WERI-Rb-1 (cell line): ENCODE data around the gene BICC1.

Experiments
- DNase-seq: peaks from one replicate; pipeline ENCODE4 v3.0.0-alpha.2; 2020
- H3K27ac ChIP-seq: fragments of 250-450 bp; sonication (Bioruptor Pico); 2 replicates; pipeline ENCODE4 v1.5.1; 2020; ENCODE audit warnings: mild to moderate bottlenecking, moderate library complexity
- H3K27me3 ChIP-seq: fragments of 250-450 bp; sonication (Bioruptor Pico); 2 replicates; pipeline ENCODE4 v1.5.1; 2021; ENCODE audit warnings: mild to moderate bottlenecking, low read depth, moderate library complexity; ENCODE audit not compliant: insufficient read depth, severe bottlenecking
- H3K36me3 ChIP-seq: fragments of 250-450 bp; sonication (Bioruptor Pico); 2 replicates; pipeline ENCODE4 v1.5.1; 2020; ENCODE audit warnings: mild to moderate bottlenecking, moderate library complexity
- H3K4me3 ChIP-seq: 2 replicates; pipeline ENCODE4 v1.5.1; 2011; ENCODE audit warnings: low read depth, mild to moderate bottlenecking, control low read depth, low read length
- H3K9me3 ChIP-seq: fragments of 250-450 bp; sonication (Bioruptor Pico); 2 replicates; pipeline ENCODE4 v1.5.1; 2021; ENCODE audit warnings: mild to moderate bottlenecking, moderate library complexity; ENCODE audit not compliant: severe bottlenecking
- CTCF ChIP-seq: IDR thresholded peaks from 2 replicates; pipeline ENCODE4 v1.5.1; 2011; ENCODE audit warnings: low read depth, mild to moderate bottlenecking, control low read depth, inconsistent platforms, low read length

Gene BICC1

DNA sequence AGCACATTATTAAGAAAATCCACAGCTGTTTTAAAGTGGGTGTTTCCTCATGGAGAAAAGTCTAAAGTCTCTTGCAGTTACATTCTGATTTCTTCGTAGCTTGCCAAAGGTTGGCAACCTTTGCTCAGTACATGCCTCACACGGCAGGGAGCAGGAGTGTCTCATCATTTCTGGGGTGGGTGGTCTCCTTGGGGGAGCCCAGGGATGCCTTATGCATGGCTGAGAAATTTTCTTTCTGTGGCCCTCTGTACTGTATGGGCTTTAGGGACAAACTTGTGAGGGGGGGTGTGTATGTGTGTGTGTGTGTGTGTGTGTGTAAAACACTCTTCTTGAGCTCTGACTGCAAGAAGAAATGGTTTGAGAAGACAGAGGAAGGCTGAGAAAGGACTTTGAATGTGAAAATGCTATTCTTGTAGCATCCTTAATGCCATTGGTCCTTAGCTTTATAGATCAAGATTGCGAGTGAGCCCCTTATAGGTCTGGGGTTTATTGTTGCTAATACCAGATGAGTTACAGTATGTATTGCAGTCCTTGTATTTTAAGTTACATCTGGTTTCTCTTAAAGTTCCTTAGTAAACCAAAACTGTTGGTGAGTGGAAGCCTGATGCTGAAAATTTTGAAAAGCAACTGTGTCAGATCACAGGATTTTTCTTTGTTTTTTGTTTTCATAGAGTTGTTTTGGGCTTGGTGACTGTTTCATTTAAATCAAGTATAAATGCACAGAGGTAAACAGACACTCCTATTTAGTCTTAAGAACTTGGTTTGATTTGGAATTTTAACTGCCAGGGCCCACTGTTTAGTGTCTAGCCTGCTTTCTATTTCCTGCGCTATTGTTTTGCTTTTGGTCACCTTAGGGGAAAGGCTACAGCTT lies 242.0 kb downstream of the BICC1 start:
- no peak overlapping the region for H3K27ac ChIP-seq
- H3K4me3 ChIP-seq: no peak overlapping the region
- TF ChIP-seq CTCF: no peak
- H3K27me3 ChIP-seq: no peaks in the 10 kb centered on the region
- no peaks in the 10 kb centered on the region for H3K36me3 ChIP-seq
- H3K9me3 ChIP-seq: no peaks in the 10 kb centered on the region
- no peak for DNase-seq

DNA sequence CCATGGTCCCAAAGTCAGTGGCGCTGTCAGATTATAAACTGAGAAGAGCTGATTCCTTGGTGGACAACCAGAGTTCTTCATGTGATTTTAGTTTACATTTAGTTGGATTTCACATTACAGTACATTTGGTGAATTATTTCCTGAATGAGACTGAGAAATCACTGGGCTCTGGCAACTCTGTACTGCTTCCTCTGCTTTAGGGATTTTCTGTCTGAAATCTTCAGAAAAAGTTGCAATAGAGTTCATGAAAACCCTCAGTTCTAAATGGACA lies 242.6 kb downstream of the BICC1 start:
- Histone ChIP-seq H3K27me3 (no peaks in the 10 kb centered on the region), H3K9me3 (no peaks in the 10 kb centered on the region), H3K4me3 (no peak overlapping the region), H3K36me3 (no peaks in the 10 kb centered on the region), H3K27ac (no peak overlapping the region)
- no peak for DNase-seq
- TF ChIP-seq CTCF: no peak

GRCh38 chr10:58755677-58756076 lies 243.0 kb downstream of the BICC1 start:
- Histone ChIP-seq H3K27me3 (no peaks in the 10 kb centered on the region), H3K36me3 (no peaks in the 10 kb centered on the region), H3K9me3 (no peaks in the 10 kb centered on the region), H3K4me3 (no peak overlapping the region), H3K27ac (no peak overlapping the region)
- TF ChIP-seq CTCF: no peak
- no peak for DNase-seq

DNA sequence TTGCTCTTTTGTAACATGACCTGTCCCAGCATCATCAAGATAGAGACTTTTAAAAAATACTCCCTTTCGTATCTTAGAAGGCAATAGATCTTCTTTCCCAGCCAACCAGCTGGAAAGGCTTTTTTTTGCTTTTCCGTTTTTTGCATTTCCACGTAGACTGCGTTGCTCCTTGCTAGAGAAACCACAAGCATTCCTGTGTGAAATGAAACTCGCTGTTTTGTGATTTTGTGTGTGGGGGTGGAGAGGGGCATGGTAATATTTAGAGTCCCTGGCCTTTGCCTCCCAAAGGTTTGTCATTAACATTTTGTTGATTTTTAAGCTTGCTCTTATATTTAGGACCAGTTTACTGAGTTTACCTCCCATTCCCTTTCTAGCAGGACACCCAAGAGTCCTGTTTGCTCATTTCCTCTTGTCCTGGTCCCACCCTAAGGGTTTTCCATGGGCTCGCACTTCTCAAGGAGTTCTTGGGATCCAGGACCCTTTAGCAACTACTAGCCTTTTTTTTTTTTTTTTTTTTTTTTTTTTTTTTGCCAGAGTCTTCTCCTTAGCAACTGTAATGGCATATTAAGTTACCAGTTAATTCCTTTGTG lies 243.6 kb downstream of the BICC1 start:
- Histone ChIP-seq H3K27me3 (no peaks in the 10 kb centered on the region), H3K36me3 (no peaks in the 10 kb centered on the region), H3K9me3 (no peaks in the 10 kb centered on the region), H3K4me3 (no peak overlapping the region), H3K27ac (no peak overlapping the region)
- no peak for DNase-seq
- no peak for TF ChIP-seq CTCF

DNA sequence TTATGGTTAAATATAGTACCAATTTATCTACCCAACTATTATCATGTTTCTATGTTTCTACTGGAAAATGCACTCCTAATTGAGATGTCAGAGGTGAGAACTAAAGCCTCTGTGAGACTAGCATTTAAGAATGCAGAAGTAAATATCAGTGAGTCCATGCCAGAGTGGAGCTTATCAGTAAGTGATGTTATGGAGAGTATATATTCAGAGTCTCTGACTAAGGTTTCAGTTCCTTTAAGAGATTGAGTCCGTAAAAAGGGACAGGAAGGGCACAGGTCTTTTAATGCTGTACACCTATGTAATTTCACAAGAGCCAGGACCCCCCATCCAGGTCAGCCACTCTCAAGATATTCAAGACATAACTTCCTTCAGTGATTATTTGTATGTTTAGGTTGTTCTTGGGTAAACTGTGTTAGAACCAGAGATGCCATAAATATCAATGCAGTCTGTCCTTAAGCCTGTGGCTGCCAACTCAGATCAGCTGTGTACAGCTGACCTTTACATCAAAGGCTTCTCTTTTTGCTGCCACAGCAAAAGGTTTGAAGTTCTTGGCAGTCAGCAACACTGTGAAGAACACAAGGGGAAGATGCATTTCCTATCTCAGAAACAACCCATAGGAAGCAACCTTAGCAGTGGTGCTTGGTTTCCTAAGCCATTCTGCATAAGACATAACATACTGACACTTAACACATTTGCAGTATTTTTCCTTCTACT lies 244.8 kb downstream of the BICC1 start:
- Histone ChIP-seq H3K27ac (no peak overlapping the region), H3K4me3 (no peak overlapping the region), H3K9me3 (no peaks in the 10 kb centered on the region), H3K27me3 (no peaks in the 10 kb centered on the region), H3K36me3 (no peaks in the 10 kb centered on the region)
- TF ChIP-seq CTCF: no peak
- no peak for DNase-seq
